Measurements from ENCODE around the gene SUGP1.

- TF ChIP-seq CTCF (IDR thresholded peaks at IDR 0.05) (no peak), POLR2A (IDR thresholded peaks at IDR 0.05) (no peak)
These were observed 90.6 kb downstream of the SUGP1 start for GRCh38 chr19:19229701-19230100.

Data from body of pancreas (tissue), 4 donors.